GM18520 (cell line): ENCODE results near the gene C16orf92.

ENCODE experiments used
- ATAC-seq: cut with Tn5 transposase; IDR thresholded peaks from one replicate; pipeline ENCODE4 v1.9.1; 2021; ENCODE audit not compliant: unreplicated experiment

C16orf92 gene

DNA sequence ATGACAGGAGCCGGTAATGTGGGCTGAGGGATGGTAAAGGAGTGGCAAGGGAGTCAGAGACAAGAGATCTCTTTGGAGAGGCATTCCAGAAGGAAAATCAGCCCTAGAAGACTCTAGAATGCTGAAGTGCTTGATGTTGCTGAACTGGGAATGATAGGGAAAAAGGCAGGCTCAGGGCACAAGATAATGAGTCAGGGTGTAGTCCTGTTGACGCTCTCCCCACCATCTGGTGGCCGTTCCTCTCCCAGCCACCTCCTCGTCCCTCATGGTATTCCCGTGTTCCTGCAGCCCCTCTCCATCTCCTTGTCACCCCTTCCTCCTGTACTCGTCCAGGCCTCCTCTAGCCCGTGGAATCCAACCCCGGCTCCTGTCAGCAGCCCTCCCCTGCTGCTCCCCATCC is 31.5 kb downstream of the C16orf92 start:
- ATAC-seq = no peak

DNA sequence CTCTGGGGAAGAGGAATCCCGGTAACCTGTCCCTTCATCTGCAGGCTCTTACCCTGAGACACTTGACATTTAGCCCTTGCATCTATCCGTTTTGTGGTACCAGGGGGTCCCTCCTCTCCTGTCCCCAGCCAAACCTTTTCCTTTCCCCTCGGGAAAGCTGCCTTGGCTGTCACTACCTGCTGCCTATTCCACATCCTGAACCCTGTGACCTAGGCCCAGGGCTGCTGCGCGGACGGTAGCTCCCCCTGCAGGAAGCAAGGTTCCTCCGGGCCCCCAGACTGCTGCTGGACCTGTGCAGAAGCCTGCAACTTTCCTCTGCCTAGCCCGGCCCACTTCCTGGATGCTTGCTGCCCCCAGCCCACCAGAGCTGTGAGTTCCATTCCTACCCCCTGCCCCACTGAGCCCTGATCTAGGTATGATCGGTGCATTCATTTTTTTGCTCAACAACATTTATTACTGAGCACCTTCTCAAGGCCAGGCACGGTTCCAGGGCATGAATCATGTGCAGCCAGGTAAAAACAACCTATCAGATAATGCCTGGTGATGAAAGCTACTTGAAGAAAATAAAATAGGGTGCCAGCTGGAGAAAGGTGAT is 32.1 kb downstream of the C16orf92 start:
- ATAC-seq = no peak

DNA sequence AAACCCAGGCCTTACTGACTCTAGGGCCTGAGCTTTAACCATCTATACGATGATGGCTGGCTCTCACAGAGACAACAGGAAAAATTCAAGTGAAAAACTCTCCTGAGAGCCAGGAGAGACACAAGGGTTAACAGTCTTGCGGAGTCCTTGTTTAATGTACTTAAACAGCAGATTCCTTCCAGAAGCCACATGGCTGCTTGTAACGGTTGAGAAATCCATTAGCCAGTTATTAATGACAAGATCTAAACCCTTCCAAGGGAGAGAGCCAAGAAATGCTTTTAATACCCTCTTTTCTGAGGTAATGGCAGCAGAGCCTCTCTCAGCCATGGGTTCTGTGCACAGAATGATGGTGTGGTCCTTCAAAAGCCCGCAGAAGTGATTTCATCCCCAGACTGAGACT is 37.3 kb downstream of the C16orf92 start:
- no peak for ATAC-seq

DNA sequence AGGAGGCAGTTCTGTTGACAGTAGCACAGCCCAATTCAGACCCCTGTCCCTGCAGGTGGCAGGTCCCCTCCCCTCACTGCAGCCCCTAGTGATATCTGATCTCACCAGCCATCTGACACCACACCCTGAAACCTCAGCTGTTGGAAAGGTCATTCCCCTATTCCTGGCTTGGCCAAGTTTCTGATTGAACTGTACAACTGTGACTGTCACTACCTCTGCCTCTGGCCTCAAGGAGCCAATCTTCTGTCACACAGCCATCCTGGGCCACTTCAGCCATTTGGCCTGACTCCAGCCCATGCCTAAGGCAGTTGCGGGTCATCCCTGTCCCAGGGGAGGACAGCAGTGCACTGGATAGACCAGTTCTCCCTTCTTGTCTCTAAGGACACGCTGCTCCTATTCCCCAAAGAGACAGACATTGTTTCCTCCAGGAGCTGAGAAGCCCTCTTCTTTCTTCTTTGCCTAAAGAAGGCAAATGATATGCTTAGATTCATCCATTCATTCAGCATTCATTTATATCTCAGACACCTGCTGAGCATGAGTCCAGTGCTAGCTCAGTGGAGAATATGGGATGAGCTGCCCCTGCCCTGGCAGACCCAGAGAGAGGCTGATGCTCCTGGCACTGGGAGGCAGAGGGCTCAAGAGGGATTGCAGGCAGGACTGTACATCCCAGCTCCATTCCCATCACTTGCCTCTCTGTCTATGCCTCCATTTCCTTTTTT is 38.0 kb downstream of the C16orf92 start:
- ATAC-seq = no peak

DNA sequence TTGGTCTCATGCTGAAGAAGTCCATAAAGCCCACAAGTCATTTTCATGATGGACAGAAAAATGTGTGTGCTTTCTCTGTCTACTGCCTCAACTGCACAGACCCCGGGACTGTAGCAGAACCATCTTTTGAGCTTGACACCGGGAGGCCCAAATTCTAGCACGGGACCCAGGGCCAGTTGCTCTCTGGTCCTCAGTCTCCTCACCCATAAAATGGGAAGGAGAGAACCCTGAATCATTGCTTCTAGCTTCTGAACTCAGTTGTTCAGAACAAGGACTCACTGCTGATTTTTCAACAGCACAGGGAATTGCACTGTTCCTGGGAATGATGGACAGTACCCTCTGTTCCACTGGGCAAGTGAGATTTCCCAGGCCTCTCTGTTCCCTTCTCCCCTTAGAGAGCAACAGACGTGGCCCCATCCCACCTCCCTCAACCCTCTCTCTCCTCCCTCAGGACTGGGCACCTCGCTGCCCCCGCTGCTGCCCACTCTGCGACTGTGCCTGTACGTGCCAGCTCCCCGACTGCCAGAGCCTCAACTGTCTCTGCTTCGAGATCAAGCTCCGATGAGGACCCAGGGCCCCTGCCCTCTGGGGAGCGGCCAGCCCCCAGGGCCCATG is 40.4 kb downstream of the C16orf92 start:
- ATAC-seq = no peak

DNA sequence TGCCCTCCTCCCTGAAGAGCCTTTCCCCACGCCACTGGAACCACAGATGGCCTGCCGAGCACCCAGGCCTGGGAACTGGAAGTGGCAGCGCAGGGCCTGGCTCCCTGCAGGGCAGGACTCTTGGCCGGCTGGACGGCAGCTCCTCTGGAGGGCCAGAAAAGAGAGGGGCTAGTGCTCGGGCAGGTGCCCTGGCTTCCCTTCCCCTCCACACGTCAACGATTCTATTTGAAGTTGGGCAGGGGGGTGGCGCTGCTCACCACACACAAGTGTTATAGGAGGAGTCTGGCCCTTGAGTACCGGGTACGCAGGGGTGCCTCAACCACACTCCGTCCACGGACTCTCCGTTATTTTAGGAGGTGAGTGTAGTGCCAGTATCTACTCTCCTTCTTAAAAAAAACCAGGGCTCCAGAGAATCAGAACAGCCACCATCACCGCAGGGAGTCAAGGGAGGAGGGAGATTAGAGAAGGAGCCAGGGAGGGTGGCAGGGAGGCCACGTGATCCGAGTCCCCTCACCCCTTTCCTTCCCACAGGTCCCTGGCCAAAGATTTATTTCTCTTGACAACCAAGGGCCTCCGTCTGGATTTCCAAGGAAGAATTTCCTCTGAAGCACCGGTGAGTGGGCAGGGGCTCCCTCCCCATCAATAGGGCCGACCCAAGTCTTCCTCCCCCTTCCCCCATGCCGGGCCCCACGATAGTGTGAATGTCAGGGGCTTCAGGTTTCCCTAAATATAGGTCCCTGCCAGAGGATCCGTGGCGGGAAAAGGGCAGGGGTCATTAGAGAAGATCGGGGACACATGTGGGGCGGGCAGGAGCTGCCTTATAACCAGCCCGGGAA is 41.1 kb downstream of the C16orf92 start:
- ATAC-seq = no peak

DNA sequence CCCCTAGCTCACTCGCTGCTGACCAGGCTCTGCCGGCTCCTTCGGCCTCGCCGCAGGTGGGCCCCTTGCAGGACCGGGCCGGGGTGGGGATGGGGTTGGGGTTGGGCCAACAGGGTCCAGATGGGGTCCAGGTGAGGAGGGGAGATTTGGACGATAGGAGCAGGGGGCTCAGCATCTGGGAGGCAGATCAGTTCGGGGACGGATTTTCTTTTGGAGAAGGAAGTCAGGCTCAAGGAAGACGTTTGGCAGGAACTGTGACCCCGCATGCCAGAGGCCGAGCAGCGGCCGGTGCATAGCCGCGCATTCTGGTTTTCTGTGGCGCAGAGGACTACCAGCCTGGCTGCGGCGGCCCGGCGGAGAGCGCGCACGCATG is 41.7 kb downstream of the C16orf92 start:
- ATAC-seq = no peak

DNA sequence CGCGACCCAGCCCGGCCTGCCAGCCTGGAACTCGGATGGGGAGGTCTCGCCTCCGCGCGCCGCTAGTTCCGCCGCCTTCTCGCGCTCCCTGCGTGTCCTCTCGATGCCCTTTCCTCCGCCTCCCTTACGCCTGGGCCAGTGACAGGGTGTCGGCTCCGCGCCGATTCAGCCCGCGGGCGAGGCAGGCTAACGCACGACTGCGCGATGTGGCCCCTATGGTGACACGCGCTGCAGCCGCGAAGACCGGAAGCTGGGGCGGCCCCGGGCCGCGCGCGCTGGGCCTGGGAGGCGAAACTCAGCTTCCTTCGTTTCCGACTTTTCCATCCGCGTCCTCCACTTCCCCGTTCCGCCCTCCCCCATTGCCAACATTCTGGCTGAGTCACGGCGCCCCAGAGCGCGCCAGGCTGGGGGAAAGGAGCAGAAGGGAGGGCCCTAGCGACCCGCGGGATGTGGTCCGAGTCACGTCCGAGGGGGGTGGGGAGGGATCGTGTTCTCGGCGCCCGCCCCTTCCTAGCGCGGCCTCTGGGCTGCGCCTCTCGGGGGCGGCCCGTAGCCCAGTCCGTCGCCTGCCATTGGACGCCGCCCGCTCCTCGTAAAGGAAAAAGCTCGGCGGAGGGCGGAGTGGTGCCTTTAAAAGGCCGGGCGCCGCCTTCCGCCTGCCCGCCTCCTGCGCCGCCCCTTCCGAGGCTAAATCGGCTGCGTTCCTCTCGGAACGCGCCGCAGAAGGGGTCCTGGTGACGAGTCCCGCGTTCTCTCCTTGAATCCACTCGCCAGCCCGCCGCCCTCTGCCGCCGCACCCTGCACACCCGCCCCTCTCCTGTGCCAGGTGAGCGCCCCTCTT is 42.3 kb downstream of the C16orf92 start, which contains the start of gene ALDOA:
TSS of gene ALDOA (plus strand) at position 659 of the 841 bp plus-strand sequence. CDS start 1,138 bp downstream, outside the sequence.
- peak; percentile 75 for ATAC-seq

DNA sequence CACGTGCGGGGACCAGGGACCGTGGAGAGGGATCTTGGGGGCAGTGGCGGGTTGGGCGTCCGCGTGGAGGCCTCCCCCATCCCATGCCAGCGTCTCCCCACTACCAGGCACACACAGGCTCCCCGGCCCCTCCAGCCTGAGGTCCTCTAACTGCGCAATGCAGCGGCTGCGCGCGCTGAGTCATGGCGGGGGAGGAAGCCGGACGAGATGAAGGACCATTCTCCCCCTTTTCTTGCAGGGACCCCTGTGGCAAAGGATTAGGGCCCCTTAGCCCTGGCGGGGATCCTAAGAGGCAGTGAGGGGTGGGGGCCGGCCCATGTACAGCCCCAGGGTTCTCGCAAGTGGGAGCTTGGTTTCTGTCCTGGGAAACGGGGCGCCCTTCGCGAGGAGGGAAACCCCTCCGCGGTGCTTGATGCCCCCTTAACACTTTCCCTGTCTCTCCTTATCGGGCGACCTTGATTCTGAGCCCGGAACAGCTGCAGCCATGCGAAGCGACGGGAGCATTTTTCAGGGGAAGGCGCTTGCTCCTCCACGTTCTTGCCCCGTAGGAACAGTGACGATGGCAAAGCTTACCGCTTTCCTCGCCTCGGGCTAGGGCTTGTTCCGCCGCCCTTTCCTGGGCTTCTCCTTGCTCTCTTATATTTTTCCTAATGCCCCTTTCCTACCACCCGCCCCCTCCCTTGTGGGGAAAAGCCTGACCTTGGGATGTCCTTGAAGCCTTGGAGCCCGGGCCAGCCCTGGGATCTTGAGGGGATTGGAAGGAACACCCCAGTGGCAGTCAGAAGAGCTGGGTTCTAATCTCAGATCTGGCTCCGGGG is 43.2 kb downstream of the C16orf92 start:
- no peak for ATAC-seq

DNA sequence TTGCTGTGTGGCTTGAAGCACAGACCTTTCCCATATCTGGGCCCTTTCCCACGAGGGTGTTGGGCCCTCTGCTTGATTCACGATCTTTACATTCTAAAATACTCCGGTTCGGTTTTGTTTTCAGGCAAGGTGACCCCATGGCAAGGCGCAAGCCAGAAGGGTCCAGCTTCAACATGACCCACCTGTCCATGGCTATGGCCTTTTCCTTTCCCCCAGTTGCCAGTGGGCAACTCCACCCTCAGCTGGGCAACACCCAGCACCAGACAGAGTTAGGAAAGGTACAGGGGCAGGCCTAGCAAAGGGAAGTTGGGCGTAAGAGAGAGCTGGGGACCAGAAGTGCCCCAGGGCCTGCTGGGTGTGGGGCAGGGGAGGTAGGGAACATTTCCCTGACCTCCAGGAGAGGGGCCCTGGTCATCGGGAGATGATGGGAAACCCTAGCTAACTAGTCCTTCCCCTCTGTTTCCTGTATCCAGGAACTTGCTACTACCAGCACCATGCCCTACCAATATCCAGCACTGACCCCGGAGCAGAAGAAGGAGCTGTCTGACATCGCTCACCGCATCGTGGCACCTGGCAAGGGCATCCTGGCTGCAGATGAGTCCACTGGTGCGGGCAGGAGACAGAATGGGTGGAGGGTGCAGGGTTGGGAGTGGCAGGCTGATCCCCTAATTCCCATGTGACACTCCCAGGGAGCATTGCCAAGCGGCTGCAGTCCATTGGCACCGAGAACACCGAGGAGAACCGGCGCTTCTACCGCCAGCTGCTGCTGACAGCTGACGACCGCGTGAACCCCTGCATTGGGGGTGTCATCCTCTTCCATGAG is 44.0 kb downstream of the C16orf92 start:
- no peak for ATAC-seq

DNA sequence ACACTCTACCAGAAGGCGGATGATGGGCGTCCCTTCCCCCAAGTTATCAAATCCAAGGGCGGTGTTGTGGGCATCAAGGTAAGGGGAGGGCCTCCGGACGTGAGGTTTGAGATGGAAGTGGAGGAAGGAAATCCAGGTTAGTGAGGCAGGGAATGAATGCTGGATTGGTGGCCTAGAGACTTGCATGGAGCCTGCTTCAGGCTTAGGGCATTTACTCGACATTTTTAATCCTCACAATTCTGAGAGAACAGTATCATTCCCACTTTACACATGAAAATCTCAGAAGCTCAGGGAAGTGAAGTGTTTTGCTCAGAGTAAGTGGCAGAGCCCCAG is 44.6 kb downstream of the C16orf92 start:
- no peak for ATAC-seq

DNA sequence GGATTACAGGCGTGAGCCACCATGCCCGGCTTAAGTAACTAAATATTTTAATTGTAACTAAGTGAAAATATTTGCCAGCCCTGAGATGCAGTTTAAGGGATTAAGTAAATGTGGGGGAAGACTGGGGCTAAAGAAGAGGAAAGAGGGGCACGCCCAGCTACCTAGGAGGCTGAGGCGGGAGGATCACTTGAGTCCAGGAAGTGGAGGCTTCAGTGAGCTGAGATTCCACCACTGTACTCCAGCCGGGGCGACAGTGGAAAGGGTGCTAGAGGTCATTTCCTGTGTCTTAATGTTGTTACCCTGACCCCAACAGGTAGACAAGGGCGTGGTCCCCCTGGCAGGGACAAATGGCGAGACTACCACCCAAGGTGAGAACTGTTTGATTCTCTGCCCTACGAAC is 45.3 kb downstream of the C16orf92 start:
- no peak for ATAC-seq

DNA sequence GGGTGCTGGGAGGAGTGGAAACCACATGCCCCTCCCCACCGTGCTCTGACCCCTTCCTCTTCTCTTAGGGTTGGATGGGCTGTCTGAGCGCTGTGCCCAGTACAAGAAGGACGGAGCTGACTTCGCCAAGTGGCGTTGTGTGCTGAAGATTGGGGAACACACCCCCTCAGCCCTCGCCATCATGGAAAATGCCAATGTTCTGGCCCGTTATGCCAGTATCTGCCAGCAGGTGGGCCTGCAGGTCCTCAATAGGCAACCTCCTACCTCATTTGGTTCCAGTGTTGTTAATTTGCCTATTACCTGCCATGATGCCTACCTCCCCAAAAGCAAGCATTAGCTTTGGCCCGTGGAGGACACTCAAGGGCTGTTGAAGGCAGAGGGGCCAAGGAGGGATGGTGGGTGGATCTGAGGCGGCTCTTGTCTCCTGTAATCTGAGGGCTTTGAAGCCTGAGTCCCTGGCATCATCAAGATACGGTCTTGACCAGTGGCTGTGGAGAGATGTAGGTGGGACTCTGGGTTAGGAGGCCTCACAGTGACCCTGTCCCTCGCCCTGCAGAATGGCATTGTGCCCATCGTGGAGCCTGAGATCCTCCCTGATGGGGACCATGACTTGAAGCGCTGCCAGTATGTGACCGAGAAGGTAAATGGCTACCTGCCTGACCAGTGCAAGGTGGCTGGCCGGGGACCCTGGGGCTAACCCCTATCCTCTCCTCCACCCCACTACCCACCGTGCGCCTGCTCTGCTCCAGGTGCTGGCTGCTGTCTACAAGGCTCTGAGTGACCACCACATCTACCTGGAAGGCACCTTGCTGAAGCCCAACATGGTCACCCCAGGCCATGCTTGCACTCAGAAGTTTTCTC is 46.0 kb downstream of the C16orf92 start:
- no peak for ATAC-seq

DNA sequence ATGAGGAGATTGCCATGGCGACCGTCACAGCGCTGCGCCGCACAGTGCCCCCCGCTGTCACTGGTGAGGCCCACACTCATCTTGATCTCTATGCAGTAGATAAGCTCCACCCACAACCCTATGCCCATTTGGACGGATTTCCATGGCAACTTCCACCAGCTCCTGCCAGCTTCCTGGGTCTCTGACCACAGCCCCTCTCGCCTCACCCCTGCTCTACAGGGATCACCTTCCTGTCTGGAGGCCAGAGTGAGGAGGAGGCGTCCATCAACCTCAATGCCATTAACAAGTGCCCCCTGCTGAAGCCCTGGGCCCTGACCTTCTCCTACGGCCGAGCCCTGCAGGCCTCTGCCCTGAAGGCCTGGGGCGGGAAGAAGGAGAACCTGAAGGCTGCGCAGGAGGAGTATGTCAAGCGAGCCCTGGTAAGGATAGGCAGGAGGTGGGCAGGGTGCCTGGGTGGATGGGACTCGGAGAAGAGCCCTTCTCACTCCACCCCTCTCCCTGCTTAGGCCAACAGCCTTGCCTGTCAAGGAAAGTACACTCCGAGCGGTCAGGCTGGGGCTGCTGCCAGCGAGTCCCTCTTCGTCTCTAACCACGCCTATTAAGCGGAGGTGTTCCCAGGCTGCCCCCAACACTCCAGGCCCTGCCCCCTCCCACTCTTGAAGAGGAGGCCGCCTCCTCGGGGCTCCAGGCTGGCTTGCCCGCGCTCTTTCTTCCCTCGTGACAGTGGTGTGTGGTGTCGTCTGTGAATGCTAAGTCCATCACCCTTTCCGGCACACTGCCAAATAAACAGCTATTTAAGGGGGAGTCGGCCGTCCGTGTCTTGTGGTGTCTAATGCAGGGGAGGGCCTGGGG is 46.8 kb downstream of the C16orf92 start:
- ATAC-seq = no peak

DNA sequence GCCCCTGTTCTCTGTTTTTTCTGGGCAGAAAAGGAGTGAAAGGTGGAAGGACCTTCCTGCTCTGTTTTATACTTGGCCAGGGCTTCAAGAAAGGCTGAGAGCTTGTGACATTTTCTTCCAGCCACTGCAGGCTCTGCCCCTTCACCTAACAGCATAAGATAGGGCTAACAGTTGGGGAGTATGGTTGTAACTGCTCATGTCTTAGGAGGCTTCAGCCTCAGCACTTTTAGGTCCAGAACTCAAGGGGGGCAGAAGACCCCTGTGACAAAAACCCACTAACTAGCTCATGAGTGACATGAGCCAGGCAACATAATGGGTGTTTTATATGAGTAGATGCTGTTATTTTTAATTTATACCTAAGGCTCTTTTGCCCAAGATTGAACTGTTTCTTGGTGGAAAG is 47.5 kb downstream of the C16orf92 start:
- no peak for ATAC-seq
